Nephron (organoid): ENCODE data around the gene FARP2.

Experiments
- H3K27ac Mint-ChIP-seq, 3 experiments: 2 replicates each; pipeline ENCODE4 v1.8.0; 2020; ENCODE audit warnings: mixed read lengths in 3 of 3, mild to moderate bottlenecking in 2 of 3, moderate library complexity in 1 of 3
- H3K27me3 Mint-ChIP-seq: 2 replicates; pipeline ENCODE4 v1.8.0; 2021; ENCODE audit warnings: low read depth, mild to moderate bottlenecking, moderate library complexity, mixed read lengths
- H3K36me3 Mint-ChIP-seq: 2 replicates; pipeline ENCODE4 v1.8.0; 2020; ENCODE audit warnings: low read depth, mixed read lengths
- H3K4me1 Mint-ChIP-seq: 2 replicates; pipeline ENCODE4 v1.8.0; 2020; ENCODE audit warnings: mixed read lengths
- H3K4me3 Mint-ChIP-seq, 3 experiments: 2 replicates each; pipeline ENCODE4 v1.8.0; 2020; ENCODE audit warnings: mild to moderate bottlenecking in 3 of 3, mixed read lengths in 3 of 3, moderate library complexity in 2 of 3
- H3K9me3 Mint-ChIP-seq: 2 replicates; pipeline ENCODE4 v1.8.0; 2020; ENCODE audit warnings: mixed read lengths
- CTCF ChIP-seq, 3 experiments: fragments of 200-600 bp; sonication (generic); IDR thresholded peaks; one replicate each; pipeline ENCODE4 v1.5.0; 2021; ENCODE audit warnings: antibody characterized with exemption in 3 of 3; ENCODE audit not compliant: unreplicated experiment in 3 of 3

Gene FARP2

DNA sequence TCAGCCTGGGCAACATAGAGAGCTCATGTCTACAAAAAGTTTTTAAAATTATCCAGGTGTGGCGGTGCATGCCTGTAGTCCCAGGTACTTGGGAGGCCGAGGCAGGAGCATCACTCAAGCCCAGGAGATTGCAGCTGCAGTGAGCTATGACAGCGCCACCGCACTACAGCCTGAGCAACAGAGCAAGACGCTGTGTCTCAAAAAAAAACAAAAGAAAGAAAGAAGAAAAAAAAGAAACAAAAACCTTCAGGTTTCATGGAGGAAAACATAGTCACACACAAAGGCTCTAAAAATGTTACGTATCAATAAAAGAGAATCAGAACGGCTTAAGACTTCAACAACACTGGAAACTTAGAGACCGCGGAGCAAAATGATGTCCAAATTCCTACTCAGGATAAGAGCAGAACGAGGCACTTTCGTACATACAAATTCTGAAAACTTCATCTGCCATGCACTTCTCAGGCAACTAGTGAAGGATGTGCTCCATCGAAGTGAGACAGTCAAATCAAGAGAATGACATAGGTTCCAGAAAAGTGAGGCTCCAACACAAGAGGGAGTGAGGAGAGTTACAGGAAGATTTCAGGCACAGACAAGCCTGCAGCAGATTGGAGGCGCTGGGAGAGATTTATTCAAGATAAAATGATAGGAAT lies 45.0 kb upstream of the FARP2 start:
- no peak for TF ChIP-seq CTCF (IDR thresholded peaks at IDR 0.05; ENCODE audit: unreplicated experiment in 3 of 3)
- Mint-ChIP-seq H3K36me3 (peaks cover 5% of the 10 kb centered on the region), H3K4me3 (peak overlapping the region in 2 of 3 experiments; percentile 15 to 37), H3K4me1 (peaks cover 37% of the 10 kb centered on the region), H3K27me3 (no peaks in the 10 kb centered on the region), H3K27ac (peak overlapping the region in 2 of 3 experiments; percentile 2 to 22), H3K9me3 (no peaks in the 10 kb centered on the region)

GRCh38 chr2:241312082-241312481 lies 44.0 kb upstream of the FARP2 start:
- H3K27ac Mint-ChIP-seq, result peak overlapping the region in 2 of 3 experiments; percentile 2 to 16

GRCh38 chr2:241313543-241314095 lies 42.5 kb upstream of the FARP2 start:
- Mint-ChIP-seq H3K9me3 (no peaks in the 10 kb centered on the region), H3K27ac (peak overlapping the region; percentile 96 to 100 (median 99)), H3K27me3 (no peaks in the 10 kb centered on the region), H3K36me3 (peaks cover 15% of the 10 kb centered on the region), H3K4me1 (peaks cover 46% of the 10 kb centered on the region), H3K4me3 (peak overlapping the region; percentile 94 to 99 (median 97))
- TF ChIP-seq CTCF (IDR thresholded peaks at IDR 0.05; ENCODE audit: unreplicated experiment in 3 of 3), result no peak

More at GRCh38 chr2:241312082-241312481, 44.0 kb upstream of the FARP2 start:
- H3K27me3 Mint-ChIP-seq, result no peaks in the 10 kb centered on the region
- H3K9me3 Mint-ChIP-seq, result no peaks in the 10 kb centered on the region
- peaks cover 5% of the 10 kb centered on the region for H3K36me3 Mint-ChIP-seq
- H3K4me3 Mint-ChIP-seq, result peak overlapping the region; percentile 1 to 51 (median 18)
- no peak for TF ChIP-seq CTCF (IDR thresholded peaks at IDR 0.05; ENCODE audit: unreplicated experiment in 3 of 3)
- H3K4me1 Mint-ChIP-seq, result peaks cover 39% of the 10 kb centered on the region

DNA sequence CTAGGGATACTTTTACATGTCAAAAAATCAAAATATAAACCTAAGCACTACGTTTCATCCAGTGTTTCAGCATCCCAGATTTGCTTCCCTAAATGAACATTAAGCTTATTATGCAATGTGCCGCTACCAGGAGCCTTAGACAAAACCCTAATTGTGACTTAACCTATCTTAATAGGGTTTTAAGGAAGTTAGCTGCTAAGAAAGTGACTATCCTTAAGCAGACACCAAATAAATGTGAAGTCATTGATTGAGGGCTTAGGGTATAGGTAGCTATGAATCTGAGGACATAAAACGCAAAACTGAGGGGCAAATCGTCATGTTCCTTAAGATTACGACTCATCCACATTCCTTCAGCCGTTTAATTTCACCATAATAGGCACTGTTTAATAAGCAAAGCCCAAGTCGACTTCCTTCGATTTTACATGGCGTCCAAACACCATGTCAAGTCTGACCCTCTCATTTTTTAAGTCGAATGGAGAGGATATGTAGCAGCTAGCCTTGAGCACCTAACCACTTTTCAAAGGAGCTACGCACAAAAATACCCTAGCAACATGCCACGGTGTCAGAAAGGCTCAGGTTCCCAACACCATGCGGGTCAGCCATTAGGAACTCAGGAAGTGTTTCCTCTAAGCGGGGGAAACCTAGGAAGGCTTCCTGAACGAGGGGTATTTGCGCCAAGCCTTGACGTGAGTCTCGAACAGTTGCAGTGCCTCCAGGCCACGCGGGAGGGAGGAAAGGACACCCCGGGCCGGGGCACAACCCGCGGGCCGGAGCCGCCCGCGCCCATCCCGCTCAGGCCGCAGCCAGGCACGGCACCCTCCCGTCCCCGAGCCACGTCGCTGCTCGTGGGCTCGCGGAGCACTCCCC lies 41.6 kb upstream of the FARP2 start:
- Mint-ChIP-seq H3K4me1 (peaks cover 47% of the 10 kb centered on the region), H3K27ac (peak overlapping the region; percentile 96 to 100 (median 99)), H3K4me3 (peak overlapping the region; percentile 94 to 99 (median 97)), H3K9me3 (no peaks in the 10 kb centered on the region), H3K36me3 (peaks cover 14% of the 10 kb centered on the region), H3K27me3 (no peaks in the 10 kb centered on the region)
- TF ChIP-seq CTCF (IDR thresholded peaks at IDR 0.05; ENCODE audit: unreplicated experiment in 3 of 3), result no peak

DNA sequence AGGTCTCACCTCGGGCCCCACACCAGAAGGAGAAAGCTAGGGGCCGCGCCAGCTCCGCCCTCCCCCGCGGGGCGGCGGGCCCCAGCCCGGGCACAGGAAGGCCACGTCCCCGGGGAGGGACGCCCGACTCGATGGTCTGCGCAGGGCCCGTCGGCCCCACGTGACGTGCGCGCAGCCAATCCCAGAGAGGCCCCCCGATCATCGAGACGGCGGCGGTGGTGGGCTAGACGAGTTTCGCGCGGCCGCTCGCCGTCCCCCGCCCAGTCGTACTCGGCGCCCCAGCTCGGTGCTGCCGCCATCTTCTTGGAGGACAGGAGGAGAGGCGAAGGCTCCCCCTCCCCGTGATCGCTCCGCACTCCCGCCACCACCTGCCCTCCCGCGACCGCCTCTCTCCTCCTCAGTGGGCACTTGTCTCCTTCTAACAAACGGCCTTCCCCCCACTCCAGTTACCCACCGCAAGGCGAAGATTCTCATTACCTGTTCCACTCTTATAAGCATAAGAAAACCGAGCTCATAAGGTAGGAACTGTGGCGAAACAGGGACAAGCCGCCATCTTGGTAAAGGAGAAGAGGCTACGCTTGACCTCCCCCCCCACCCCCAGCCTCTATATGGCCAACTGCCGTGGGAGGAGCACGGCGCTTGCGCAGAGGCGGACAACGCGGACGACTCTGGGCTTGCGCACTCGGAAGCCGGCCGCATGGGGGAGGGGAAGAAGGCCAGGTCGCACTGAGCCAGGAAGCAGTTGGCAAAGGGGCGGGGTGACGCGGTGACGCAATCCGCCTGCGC lies 40.8 kb upstream of the FARP2 start, which contains the start of gene HDLBP:
Gene HDLBP (minus strand): TSS at position 580 of the 786 bp plus-strand sequence. CDS start 48,803 bp downstream, outside the sequence.
- peak in 2 of 3 experiments; percentile 15 to 34 for TF ChIP-seq CTCF (IDR thresholded peaks at IDR 0.05; ENCODE audit: unreplicated experiment in 3 of 3)
- Mint-ChIP-seq H3K36me3 (peaks cover 20% of the 10 kb centered on the region), H3K4me1 (peaks cover 54% of the 10 kb centered on the region), H3K27me3 (no peaks in the 10 kb centered on the region), H3K9me3 (no peaks in the 10 kb centered on the region), H3K27ac (peak within 1 kb of the TSS; percentile 99 to 100 (median 100)), H3K4me3 (peak within 1 kb of the TSS; percentile 94 to 99 (median 97))
